Measurements from ENCODE around the gene PPP1R15A. TPM values are rescaled to one million over a fixed set of nuclear protein-coding genes. Genes with fewer than 3 reads are reported as not detected.
A peak's percentile ranks its signal among the peaks of the same experiment; 100 is the strongest.

Gene PPP1R15A
- total and polyA plus RNA-seq, 2 donors (not counting 3 experiments of a cell fraction or from before 2014, with no cell fraction given) = 42.3 to 67.4 TPM

DNA sequence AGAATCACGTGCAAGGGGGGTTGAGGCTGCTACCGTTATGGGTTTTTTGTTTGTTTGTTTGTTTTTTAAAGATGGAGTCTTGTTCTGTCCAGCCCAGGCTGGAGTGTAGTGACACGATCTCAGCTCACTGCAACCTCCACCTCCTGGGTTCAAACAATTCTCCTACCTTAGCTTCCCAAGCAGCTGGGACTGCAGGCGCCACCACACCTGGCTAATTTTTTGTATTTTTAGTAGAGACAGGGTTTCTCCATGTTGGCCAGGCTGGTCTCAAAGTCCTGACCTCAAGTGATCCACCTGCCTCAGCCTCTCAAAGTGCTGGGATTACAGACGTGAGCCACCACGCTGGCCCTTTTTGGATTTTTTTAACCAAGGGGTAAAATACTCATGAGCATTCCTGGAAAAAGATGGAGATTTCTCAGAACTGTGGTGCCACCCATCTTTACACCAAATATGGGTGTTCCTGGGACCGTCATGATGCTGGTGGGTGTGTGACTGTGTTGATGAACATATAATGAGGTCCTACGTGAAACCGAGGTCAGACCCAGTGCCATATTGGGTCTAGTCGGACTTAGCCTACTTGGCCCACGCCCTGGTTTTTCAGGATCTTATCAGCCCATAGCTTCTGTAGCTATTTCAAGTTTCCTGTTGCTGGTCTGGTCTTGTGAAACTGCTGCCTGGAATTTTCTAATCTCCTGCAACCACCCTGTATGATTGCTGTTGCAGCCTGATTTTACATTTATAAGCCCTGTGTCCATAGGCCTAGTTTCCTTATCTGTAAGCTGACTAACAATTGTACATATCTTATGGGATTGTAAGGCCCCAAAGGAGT lies 6.2 kb downstream of the PPP1R15A start:
- Histone ChIP-seq H3K79me2 (ENCODE audit: control insufficient read depth, insufficient read depth, low read length) (peaks cover 29% of the 10 kb centered on the region), H3K27me3 (ENCODE audit: control insufficient read depth in 2 of 2, insufficient read depth in 2 of 2, low read length in 2 of 2) (no peaks in the 10 kb centered on the region), H4K20me1 (replicated peaks; ENCODE audit: control insufficient read depth, extremely low read depth, insufficient read depth, low read length) (no peaks in the 10 kb centered on the region), H3K9me3 (replicated peaks; ENCODE audit: control insufficient read depth, insufficient read depth, low read length) (no peaks in the 10 kb centered on the region), H3K4me1 (ENCODE audit: control insufficient read depth, extremely low read depth, insufficient read depth, low read length) (peaks cover 25% of the 10 kb centered on the region), H3K9me1 (replicated peaks; ENCODE audit: control insufficient read depth, extremely low read depth, insufficient read depth, low read length) (no peaks in the 10 kb centered on the region), H3K4me2 (ENCODE audit: insufficient read depth, low read length) (no peak overlapping the region), H3K9ac (replicated peaks; ENCODE audit: extremely low read depth, insufficient read depth, low read length) (no peak overlapping the region), H3K4me3 (replicated peaks in 1 of 3; ENCODE audit: insufficient read depth in 1 of 3, low read depth in 1 of 3, low read length in 3 of 3) (no peak overlapping the region), H2AFZ (ENCODE audit: low read depth, low read length) (no peak overlapping the region), H3K27ac (ENCODE audit: insufficient read depth, low read depth, low read length) (no peak overlapping the region), H3K36me3 (ENCODE audit: control insufficient read depth in 2 of 2, extremely low read depth in 1 of 2, insufficient read depth in 2 of 2, low read length in 2 of 2) (peaks cover 15 to 18% of the 10 kb centered on the region in 2 experiments)
- dilution Hi-C loops (cut with MboI; ENCODE audit: extremely low pct_ligation_motif_present, low sequenced_read_pairs) (no loop called here), intact Hi-C loops (cut with micrococcal nuclease) (no loop called here)
- TF ChIP-seq FOS (IDR thresholded peaks at IDR 0.05; ENCODE audit: borderline replicate concordance, insufficient read depth, low read length) (no peak), POLR2A (IDR thresholded peaks at IDR 0.05; ENCODE audit: low read depth, low read length) (peak; percentile 17), GATA2 (IDR thresholded peaks at IDR 0.05; ENCODE audit: insufficient read depth, insufficient read length, low read depth, low read length) (peak; percentile 13)
- TF ChIP-seq, protein P1, sequence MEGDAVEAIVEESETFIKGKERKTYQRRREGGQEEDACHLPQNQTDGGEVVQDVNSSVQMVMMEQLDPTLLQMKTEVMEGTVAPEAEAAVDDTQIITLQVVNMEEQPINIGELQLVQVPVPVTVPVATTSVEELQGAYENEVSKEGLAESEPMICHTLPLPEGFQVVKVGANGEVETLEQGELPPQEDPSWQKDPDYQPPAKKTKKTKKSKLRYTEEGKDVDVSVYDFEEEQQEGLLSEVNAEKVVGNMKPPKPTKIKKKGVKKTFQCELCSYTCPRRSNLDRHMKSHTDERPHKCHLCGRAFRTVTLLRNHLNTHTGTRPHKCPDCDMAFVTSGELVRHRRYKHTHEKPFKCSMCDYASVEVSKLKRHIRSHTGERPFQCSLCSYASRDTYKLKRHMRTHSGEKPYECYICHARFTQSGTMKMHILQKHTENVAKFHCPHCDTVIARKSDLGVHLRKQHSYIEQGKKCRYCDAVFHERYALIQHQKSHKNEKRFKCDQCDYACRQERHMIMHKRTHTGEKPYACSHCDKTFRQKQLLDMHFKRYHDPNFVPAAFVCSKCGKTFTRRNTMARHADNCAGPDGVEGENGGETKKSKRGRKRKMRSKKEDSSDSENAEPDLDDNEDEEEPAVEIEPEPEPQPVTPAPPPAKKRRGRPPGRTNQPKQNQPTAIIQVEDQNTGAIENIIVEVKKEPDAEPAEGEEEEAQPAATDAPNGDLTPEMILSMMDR (IDR thresholded peaks at IDR 0.05; ENCODE audit: extremely low read depth in 1 of 2, insufficient read depth in 1 of 2, low read depth in 1 of 2, low read length in 2 of 2) = no peak
- DNase-seq (ENCODE audit: low read depth, low spot score) (peak; percentile 77), FAIRE-seq (peak; percentile 63)
- ChIA-PET CTCF (interaction anchor here (0.6 to 4.4 kb wide), 5 partner anchors 10 to 92 kb away, joined by 3 to 34 read pairs (median 3); partner anchors contain the start of genes HSD17B14 and NUCB1), POLR2A (interaction anchor here (0.7 to 1.7 kb wide), 2 partner anchors 22 to 320 kb away, joined by 4 to 5 read pairs; partner anchors contain the start of gene NUCB1)
- BruUV-seq (replicated peaks) = no TSS peak

All from endothelial cell of umbilical vein (primary cell).